CD4-positive, alpha-beta memory T cell (primary cell): ENCODE data around the gene RBP7. TPM values are rescaled to one million over a fixed set of nuclear protein-coding genes. Genes with fewer than 3 reads are reported as not detected.

Experiments
- CTCF ChIA-PET: fragments of 350-600 bp; sonication (Branson Sonifier 250); formaldehyde crosslinking; loops from one replicate; lab custom pipeline; 2021; ENCODE audit warnings: inconsistent platforms; ENCODE audit not compliant: partially characterized antibody; lab: Charles Lee
- POLR2A ChIA-PET: fragments of 350-600 bp; sonication (Branson Sonifier 250); formaldehyde crosslinking; loops from one replicate; lab custom pipeline; 2021; ENCODE audit not compliant: partially characterized antibody; lab: Charles Lee
- DNase-seq, 5 donors: peaks; one replicate each; pipeline versions ENCODE4 v3.0.0 to v3.0.0-alpha.2; 2020 to 2022; ENCODE audit warnings: mixed read lengths in 1 of 5
- H3K27ac ChIP-seq: one replicate; pipeline ENCODE4 v1.7.0; 2013; ENCODE audit warnings: low read depth, low read length
- H3K27me3 ChIP-seq: 2 replicates; pipeline ENCODE4 v1.7.0; 2013; ENCODE audit warnings: mild to moderate bottlenecking, low read length, moderate library complexity; ENCODE audit not compliant: insufficient read depth
- H3K36me3 ChIP-seq: 2 replicates; pipeline ENCODE4 v1.7.0; 2013; ENCODE audit warnings: mild to moderate bottlenecking, low read length, moderate library complexity; ENCODE audit not compliant: insufficient read depth
- H3K4me1 ChIP-seq: 2 replicates; pipeline ENCODE4 v1.7.0; 2013; ENCODE audit warnings: mild to moderate bottlenecking, low read length, moderate library complexity; ENCODE audit not compliant: insufficient read depth
- H3K4me3 ChIP-seq, 2 donors: one replicate each; pipeline ENCODE4 v1.7.0; 2013; ENCODE audit warnings: low read length in 2 of 2, mild to moderate bottlenecking in 1 of 2
- H3K9me3 ChIP-seq, 2 donors: one replicate each; pipeline ENCODE4 v1.7.0; 2013; ENCODE audit warnings: low read length in 2 of 2, control low read depth in 1 of 2; ENCODE audit not compliant: control insufficient read depth in 1 of 2
- H3K27ac Mint-ChIP-seq, 7 donors: one replicate each; pipeline ENCODE4 v1.8.0; 2020 to 2021; ENCODE audit warnings: mixed read lengths in 7 of 7, mild to moderate bottlenecking in 6 of 7, inconsistent platforms in 3 of 7, moderate library complexity in 3 of 7
- H3K27me3 Mint-ChIP-seq, 2 donors: one replicate each; pipeline ENCODE4 v1.8.0; 2020 to 2021; ENCODE audit warnings: mixed read lengths in 2 of 2
- H3K36me3 Mint-ChIP-seq, 2 donors: one replicate each; pipeline ENCODE4 v1.8.0; 2020 to 2021; ENCODE audit warnings: mixed read lengths in 2 of 2, inconsistent platforms in 1 of 2, mild to moderate bottlenecking in 1 of 2
- H3K4me1 Mint-ChIP-seq, 4 donors: one replicate each; pipeline ENCODE4 v1.8.0; 2020 to 2021; ENCODE audit warnings: mixed read lengths in 4 of 4, mild to moderate bottlenecking in 1 of 4
- H3K4me3 Mint-ChIP-seq, 8 donors: one replicate each; pipeline ENCODE4 v1.8.0; 2020 to 2021; ENCODE audit warnings: mixed read lengths in 8 of 8, mild to moderate bottlenecking in 7 of 8, moderate library complexity in 6 of 8, inconsistent platforms in 3 of 8
- H3K9me3 Mint-ChIP-seq, 8 donors: one replicate each; pipeline ENCODE4 v1.8.0; 2020 to 2021; ENCODE audit warnings: mixed read lengths in 8 of 8, mild to moderate bottlenecking in 5 of 8, inconsistent platforms in 3 of 8, moderate library complexity in 1 of 8
- intact Hi-C: fragments of 100-400 bp; cut with micrococcal nuclease; formaldehyde crosslinking; loops from one replicate; pipeline ENCODE4 v1.15.1; 2023
- polyA plus RNA-seq, 2 donors: library from polyadenylated mRNA; unstranded; fragments of 300-500 nt; fragmentation: Illumina TruSeq; gene quantifications; one replicate each; pipeline ENCODE4 v1.2.3, GENCODE V29; 2021
- total RNA-seq, 2 experiments: library from RNA; stranded (reverse); gene quantifications; one replicate each; pipeline ENCODE4 v1.2.3, GENCODE V29; 2021

RBP7 gene
- total and polyA plus RNA-seq, 4 experiments from 2014 or later, result not detected

DNA sequence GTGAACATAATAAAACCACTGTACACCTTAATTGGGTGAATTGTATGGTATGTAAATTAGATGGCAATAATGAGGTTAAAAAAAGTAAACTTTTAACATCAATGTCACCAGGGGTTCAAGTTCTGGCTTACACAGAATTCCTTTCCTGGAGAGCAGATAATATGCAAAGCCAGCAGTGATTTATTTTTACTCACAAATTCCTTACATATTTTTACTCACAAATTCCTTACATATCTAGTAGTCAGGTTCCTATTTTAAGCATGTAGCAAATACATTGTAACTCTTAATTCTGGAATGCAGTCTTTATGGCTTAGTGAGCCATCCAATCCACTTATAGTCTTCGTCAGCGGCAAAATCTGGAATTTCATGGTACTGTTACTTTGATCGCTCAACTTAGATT, 34.4 kb downstream of the RBP7 start:
- Mint-ChIP-seq H3K4me1 (peaks cover 15 to 32% (median 25%) of the 10 kb centered on the region in 4 donors), H3K36me3 (peaks cover under 1 to 4% of the 10 kb centered on the region in 2 donors), H3K27me3 (peaks cover 0 to 1% of the 10 kb centered on the region in 2 donors), H3K27ac (no peak overlapping the region), H3K4me3 (no peak overlapping the region), H3K9me3 (no peaks in the 10 kb centered on the region)
- Histone ChIP-seq H3K4me3 (no peak overlapping the region), H3K27ac (no peak overlapping the region), H3K27me3 (no peaks in the 10 kb centered on the region), H3K36me3 (no peaks in the 10 kb centered on the region), H3K4me1 (peaks cover 22% of the 10 kb centered on the region), H3K9me3 (no peaks in the 10 kb centered on the region)
- intact Hi-C loops, result loop anchor here (5.0 to 10.0 kb wide), 2 partner anchors 247 to 444 kb away; partner anchors contain the start of gene TMEM201
- no peak for DNase-seq
- CTCF ChIA-PET, result no interaction called here
- POLR2A ChIA-PET, result no interaction called here

- DNase-seq, result peak; percentile 99 to 100 (median 99)
- peaks cover 15 to 32% (median 25%) of the 10 kb centered on the region in 4 donors for H3K4me1 Mint-ChIP-seq
- peaks cover 4 to 6% of the 10 kb centered on the region in 2 donors for H3K36me3 Mint-ChIP-seq
These were observed 35.7 kb downstream of the RBP7 start, which contains the start of gene UBE4B for GRCh38 chr1:10032590-10033358. UBE4B (plus strand) TSS chr1:10032958; CDS start chr1:10033671, 713 bp downstream.

GRCh38 chr1:10033359-10033845, 36.4 kb downstream of the RBP7 start:
- Mint-ChIP-seq H3K27me3 (peaks cover 0 to 1% of the 10 kb centered on the region in 2 donors), H3K9me3 (no peaks in the 10 kb centered on the region), H3K36me3 (peaks cover 4 to 7% of the 10 kb centered on the region in 2 donors), H3K4me1 (peaks cover 15 to 32% (median 25%) of the 10 kb centered on the region in 4 donors), H3K4me3 (peak overlapping the region; percentile 93 to 98 (median 95)), H3K27ac (peak overlapping the region; percentile 92 to 98 (median 97))
- H3K36me3 ChIP-seq, result no peaks in the 10 kb centered on the region
- peak overlapping the region; percentile 84 for H3K27ac ChIP-seq
- no peaks in the 10 kb centered on the region for H3K9me3 ChIP-seq
- ChIA-PET POLR2A (interaction anchor here (0.8 to 1.7 kb wide), 7 partner anchors 12 to 397 kb away, joined by 3 to 5 read pairs (median 3); partner anchors contain the start of genes CENPS, KIF1B, LZIC and NMNAT1), CTCF (interaction anchor here (0.8 to 2.2 kb wide), 6 partner anchors 82 to 177 kb away, joined by 3 to 10 read pairs (median 5); partner anchors contain the start of genes KIF1B, LZIC and NMNAT1)
- peak overlapping the region; percentile 92 to 96 for H3K4me3 ChIP-seq
- H3K4me1 ChIP-seq, result peaks cover 22% of the 10 kb centered on the region
- no peak for DNase-seq
- intact Hi-C loops, result loop anchor here (2.0 to 10.0 kb wide), 7 partner anchors 91 to 446 kb away; partner anchors contain the start of genes CLSTN1, DFFA, LZIC and NMNAT1
- no peaks in the 10 kb centered on the region for H3K27me3 ChIP-seq

More at GRCh38 chr1:10032590-10033358, 35.7 kb downstream of the RBP7 start, which contains the start of gene UBE4B:
- peaks cover 22% of the 10 kb centered on the region for H3K4me1 ChIP-seq
- peak within 1 kb of the TSS; percentile 93 to 98 (median 95) for H3K4me3 Mint-ChIP-seq
- ChIA-PET POLR2A (interaction anchor here (0.8 to 1.7 kb wide), 7 partner anchors 13 to 398 kb away, joined by 3 to 5 read pairs (median 3); partner anchors contain the start of genes CENPS, KIF1B, LZIC and NMNAT1), CTCF (interaction anchor here (0.8 to 2.2 kb wide), 5 partner anchors 82 to 161 kb away, joined by 3 to 10 read pairs (median 5); partner anchors contain the start of genes LZIC and NMNAT1)
- peaks cover 0 to 1% of the 10 kb centered on the region in 2 donors for H3K27me3 Mint-ChIP-seq
- H3K27ac Mint-ChIP-seq, result peak within 1 kb of the TSS; percentile 92 to 98 (median 97)
- no peaks in the 10 kb centered on the region for H3K9me3 ChIP-seq
- H3K27ac ChIP-seq, result peak within 1 kb of the TSS; percentile 84
- no peaks in the 10 kb centered on the region for H3K36me3 ChIP-seq
- H3K27me3 ChIP-seq, result no peaks in the 10 kb centered on the region
- H3K4me3 ChIP-seq, result peak within 1 kb of the TSS; percentile 92 to 96
- intact Hi-C loops, result loop anchor here (1.0 to 10.0 kb wide), 10 partner anchors 82 to 445 kb away; partner anchors contain the start of genes CLSTN1, CTNNBIP1, DFFA and LZIC
- H3K9me3 Mint-ChIP-seq, result no peaks in the 10 kb centered on the region

- ChIA-PET POLR2A (no interaction called here), CTCF (no interaction called here)
- peak overlapping the region in 1 of 7 donors; percentile 30 for H3K27ac Mint-ChIP-seq
- Histone ChIP-seq H3K9me3 (no peaks in the 10 kb centered on the region), H3K4me1 (peaks cover 19% of the 10 kb centered on the region), H3K27ac (no peak overlapping the region), H3K36me3 (no peaks in the 10 kb centered on the region), H3K27me3 (no peaks in the 10 kb centered on the region), H3K4me3 (no peak overlapping the region)
- no peaks in the 10 kb centered on the region for H3K9me3 Mint-ChIP-seq
- H3K4me1 Mint-ChIP-seq, result peaks cover 23 to 56% (median 34%) of the 10 kb centered on the region in 4 donors
- H3K36me3 Mint-ChIP-seq, result peaks cover 15 to 48% of the 10 kb centered on the region in 2 donors
- intact Hi-C loops, result no loop called here
- no peaks in the 10 kb centered on the region for H3K27me3 Mint-ChIP-seq
- DNase-seq, result no peak
- no peak overlapping the region for H3K4me3 Mint-ChIP-seq
These were observed 45.7 kb downstream of the RBP7 start for GRCh38 chr1:10042746-10043145.

DNA sequence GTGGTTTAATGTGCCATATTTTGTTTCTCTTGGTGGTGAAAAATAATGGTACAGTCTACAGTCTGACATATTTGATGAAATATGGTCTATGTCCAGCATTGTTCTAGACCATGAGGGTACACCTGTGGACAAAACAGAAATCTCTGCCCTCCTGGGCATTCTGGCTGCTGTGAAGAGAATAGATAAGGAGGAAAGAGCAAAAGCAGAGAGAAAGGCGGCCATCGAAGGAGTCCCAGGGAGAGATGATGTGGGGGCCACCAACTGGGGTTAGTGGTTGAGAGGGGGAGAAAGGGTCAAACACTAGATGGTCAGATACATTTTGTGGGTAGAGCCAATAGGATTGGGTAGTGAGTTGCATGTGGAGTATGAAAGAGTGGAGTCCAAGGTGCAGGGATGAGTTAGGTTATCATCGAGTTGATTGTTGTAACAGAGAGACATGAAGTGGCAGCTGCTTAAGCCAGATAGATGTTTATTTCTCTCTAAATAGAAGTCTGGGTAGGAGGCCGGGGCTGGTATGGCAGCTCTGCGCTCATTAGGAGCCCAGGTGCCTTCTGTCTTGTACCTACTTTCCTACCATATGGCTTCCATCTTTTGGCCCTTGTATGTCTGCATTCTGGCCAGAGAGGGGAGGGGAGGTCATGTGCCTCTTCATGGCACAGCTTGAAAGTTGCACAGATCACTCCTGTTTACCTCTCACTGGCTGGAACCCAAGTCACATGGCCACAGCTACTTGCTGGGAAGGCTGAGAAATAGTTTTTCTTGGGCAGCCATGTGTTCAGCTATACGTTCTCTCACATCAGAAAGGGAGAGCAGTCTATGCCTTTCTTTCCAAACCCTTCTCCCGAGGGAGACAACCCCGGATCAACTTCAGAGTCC, 48.7 kb downstream of the RBP7 start:
- Mint-ChIP-seq H3K4me3 (no peak overlapping the region), H3K4me1 (peaks cover 25 to 54% (median 40%) of the 10 kb centered on the region in 4 donors), H3K9me3 (peaks cover 0 to 2% (median 0%) of the 10 kb centered on the region in 8 donors), H3K36me3 (peaks cover 23 to 53% of the 10 kb centered on the region in 2 donors), H3K27me3 (no peaks in the 10 kb centered on the region), H3K27ac (peak overlapping the region in 3 of 7 donors; percentile 13 to 52 (median 32))
- ChIA-PET CTCF (interaction anchor here (0.6 kb wide), 1 partner anchor 39 kb away, joined by 4 read pairs; no protein-coding TSS in a partner anchor), POLR2A (interaction anchor here (0.7 kb wide), 1 partner anchor 13 kb away, joined by 3 read pairs; no protein-coding TSS in a partner anchor)
- peaks cover 25% of the 10 kb centered on the region for H3K4me1 ChIP-seq
- no peaks in the 10 kb centered on the region for H3K9me3 ChIP-seq
- no peak for DNase-seq
- intact Hi-C loops, result no loop called here
- no peaks in the 10 kb centered on the region for H3K27me3 ChIP-seq
- no peak overlapping the region for H3K27ac ChIP-seq
- peaks cover 13% of the 10 kb centered on the region for H3K36me3 ChIP-seq
- no peak overlapping the region for H3K4me3 ChIP-seq

GRCh38 chr1:10046356-10047085, 49.5 kb downstream of the RBP7 start:
- H3K27ac Mint-ChIP-seq, result peak overlapping the region in 1 of 7 donors; percentile 52
- Histone ChIP-seq H3K27me3 (no peaks in the 10 kb centered on the region), H3K4me1 (peaks cover 25% of the 10 kb centered on the region), H3K36me3 (peaks cover 20% of the 10 kb centered on the region), H3K27ac (no peak overlapping the region), H3K9me3 (no peaks in the 10 kb centered on the region), H3K4me3 (no peak overlapping the region)
- peaks cover 23 to 51% (median 42%) of the 10 kb centered on the region in 4 donors for H3K4me1 Mint-ChIP-seq
- no peak for DNase-seq
- no peak overlapping the region for H3K4me3 Mint-ChIP-seq
- H3K27me3 Mint-ChIP-seq, result no peaks in the 10 kb centered on the region
- H3K36me3 Mint-ChIP-seq, result peaks cover 28 to 56% of the 10 kb centered on the region in 2 donors
- H3K9me3 Mint-ChIP-seq, result peaks cover 0 to 2% (median 0%) of the 10 kb centered on the region in 8 donors
- POLR2A ChIA-PET, result interaction anchor here (0.6 to 1.3 kb wide), 2 partner anchors 13 to 34 kb away, joined by 3 read pairs; no protein-coding TSS in a partner anchor
- CTCF ChIA-PET, result no interaction called here
- intact Hi-C loops, result no loop called here
